GM11168 (cell line): ENCODE data around the gene FOXE1.

Experiments
- in situ Hi-C: fragments of 300-500 bp; cut with MboI; formaldehyde crosslinking; loops from one replicate; pipeline ENCODE4 v1.12.0; 2022; ENCODE audit warnings: low sequenced_read_pairs; ENCODE audit not compliant: unreplicated experiment

Gene FOXE1

GRCh38 chr9:97905228-97905627 is 52.2 kb downstream of the FOXE1 start:
- in situ Hi-C loops: no loop called here
